Effector CD4-positive, alpha-beta T cell (primary cell): Measurements from ENCODE around the gene GAB2.

ENCODE experiments used
- DNase-seq: peaks from one replicate; pipeline ENCODE4 v3.0.0-alpha.2; 2020

GAB2 gene

GRCh38 chr11:78427615-78428265 lies 10.1 kb upstream of the GAB2 start:
- no peak for DNase-seq

DNA sequence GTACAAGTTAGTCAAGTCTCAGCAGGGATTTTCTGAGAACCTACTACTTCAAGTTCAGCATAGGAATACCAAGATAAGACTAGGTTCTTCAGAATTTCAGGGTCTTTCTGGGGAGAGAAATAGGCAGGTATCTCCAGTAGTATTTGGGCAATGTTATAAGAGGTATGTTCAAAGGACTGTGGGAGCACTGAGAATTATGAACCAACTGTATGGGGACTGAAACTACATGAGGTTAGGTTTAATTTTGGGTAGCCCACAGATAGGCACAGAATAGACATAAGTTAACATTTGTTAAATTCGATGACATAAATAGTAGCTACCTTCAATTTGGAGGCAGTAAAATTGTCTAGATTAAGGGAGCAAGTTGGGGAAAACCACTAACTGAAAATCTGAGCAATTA lies 9.2 kb upstream of the GAB2 start:
- DNase-seq = no peak

DNA sequence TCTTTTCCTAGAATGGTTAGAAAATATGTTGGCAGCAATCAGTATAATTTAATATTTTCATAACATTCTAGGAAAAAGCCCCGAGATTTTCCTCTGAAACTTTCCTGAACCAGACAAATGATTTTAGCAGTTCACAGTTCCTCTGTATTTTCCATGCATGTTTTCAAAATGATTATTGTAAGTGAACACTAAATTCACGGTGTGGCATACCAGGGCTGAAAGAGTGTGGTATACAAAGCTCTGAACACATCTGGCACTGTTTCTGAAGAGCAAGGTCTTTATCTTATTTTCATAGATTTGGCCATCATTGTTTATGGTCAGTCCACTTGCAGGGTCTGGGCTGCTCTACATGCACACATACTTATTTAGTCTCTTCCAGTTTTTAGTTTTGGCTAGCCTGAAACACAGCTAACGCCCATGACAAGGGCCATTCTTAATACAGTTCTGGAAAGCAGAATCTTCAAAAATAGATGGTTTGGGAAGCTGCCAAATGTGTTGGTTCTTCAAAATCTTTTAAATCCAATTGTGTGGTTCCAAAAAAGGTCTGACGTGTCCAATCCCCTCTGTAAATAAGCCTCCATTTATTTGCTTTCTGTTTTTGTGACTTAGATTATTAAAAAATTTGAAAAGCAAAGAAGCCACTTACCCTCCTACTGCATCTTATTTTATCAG lies 7.9 kb upstream of the GAB2 start:
- no peak for DNase-seq

- no peak for DNase-seq
These were observed 7.0 kb upstream of the GAB2 start for GRCh38 chr11:78424334-78425270.

DNA sequence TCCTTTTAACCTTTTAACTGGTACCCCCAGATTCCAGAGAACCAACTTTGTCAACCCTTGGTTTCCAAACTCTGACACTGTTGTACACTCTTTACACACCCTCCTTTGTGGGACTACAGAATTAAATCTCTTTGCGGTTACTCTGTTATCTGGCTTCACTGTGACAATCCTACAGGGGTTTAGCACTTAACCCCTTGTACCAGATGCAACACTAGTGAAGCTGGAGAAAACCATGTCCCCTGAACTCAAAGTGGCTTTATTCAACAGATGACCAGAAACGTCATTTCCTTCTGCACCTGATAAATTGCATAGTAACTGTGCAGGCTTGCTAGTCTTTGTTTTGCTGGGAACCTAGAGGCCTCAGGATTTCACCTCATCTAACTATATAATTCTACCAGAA lies 5.6 kb upstream of the GAB2 start:
- no peak for DNase-seq

DNA sequence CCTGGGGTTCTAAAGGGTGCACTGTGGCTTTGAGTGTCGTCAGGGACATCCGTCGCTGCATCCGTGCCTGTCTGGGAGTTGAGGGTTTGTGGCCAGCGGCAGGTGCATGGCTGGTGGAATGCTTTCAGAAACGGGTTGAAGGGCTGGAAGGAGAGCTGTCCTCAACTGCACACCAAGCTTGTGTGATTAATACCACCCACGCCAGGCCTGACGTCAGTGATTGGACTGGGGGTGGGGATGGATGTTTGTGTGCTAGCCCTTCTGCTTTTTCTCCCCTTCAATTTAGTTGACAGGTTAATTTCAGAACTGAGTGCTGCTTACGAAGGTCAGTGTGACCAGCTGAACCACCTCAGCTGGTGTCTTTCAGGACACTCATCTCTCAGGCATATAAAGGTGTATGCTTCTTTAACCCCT lies 3.2 kb upstream of the GAB2 start:
- no peak for DNase-seq

- peak; percentile 28 for DNase-seq
These were observed 2.7 kb upstream of the GAB2 start for GRCh38 chr11:78420255-78420764.

- no peak for DNase-seq
These were observed 1.7 kb upstream of the GAB2 start for GRCh38 chr11:78419327-78419726.

GRCh38 chr11:78418584-78419211 lies 1.1 kb upstream of the GAB2 start:
- DNase-seq = no peak

DNA sequence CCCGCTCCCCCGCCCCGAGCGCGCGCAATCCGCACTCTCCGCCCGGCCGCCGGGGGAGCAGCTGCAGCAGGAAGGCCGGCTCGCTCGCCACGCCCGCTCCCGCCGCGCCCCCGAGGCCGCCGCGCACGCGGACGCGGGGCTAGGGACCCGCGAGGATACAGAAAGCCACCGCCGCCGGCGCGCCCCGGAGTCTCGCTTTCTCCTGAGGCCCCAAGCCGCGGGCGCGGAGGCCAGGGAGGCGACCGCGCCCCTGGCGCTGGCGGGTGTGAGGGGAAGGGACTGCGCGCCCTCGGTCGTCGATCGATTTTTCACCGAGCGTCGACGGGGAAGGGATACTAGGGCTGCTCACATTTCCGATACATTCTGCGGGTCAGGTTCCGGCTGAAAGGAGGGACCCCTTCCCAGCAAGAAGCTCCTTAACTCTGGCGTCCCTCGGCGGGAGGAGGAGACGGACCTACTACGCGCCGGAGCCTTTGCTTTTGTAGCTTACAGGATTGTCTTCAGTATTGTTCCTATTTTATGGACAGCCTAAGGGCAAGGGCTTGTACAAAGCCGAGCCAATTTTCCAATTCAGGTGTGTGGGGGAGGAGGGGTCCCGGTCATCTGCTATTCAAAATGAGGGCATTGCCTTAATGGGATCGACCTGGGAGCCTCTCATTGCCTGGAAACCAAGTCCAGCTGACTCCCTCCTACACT lies 416 bp upstream of the GAB2 start:
- peak; percentile 59 for DNase-seq

GRCh38 chr11:78416285-78417174 lies 1.1 kb downstream of the GAB2 start:
- DNase-seq = peak; percentile 67

DNA sequence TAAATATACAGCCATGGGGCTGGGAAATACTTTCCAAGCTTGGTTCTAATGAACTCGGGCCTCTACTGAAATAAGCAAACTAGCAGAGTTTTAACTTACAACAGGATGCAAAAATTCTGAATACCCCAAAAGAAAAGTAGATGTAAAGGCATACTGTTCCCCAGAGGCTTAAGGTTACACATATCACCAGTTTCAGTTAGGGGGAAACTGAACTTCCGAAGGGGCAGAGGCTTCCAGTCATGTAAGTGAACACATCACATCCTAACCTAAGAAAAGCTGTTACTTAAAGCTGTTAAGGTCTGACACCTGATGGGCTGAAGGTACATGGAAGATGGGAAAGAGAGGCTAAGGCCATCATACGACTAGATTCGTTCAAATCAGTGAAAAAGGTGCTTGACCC lies 2.3 kb downstream of the GAB2 start:
- DNase-seq = no peak

DNA sequence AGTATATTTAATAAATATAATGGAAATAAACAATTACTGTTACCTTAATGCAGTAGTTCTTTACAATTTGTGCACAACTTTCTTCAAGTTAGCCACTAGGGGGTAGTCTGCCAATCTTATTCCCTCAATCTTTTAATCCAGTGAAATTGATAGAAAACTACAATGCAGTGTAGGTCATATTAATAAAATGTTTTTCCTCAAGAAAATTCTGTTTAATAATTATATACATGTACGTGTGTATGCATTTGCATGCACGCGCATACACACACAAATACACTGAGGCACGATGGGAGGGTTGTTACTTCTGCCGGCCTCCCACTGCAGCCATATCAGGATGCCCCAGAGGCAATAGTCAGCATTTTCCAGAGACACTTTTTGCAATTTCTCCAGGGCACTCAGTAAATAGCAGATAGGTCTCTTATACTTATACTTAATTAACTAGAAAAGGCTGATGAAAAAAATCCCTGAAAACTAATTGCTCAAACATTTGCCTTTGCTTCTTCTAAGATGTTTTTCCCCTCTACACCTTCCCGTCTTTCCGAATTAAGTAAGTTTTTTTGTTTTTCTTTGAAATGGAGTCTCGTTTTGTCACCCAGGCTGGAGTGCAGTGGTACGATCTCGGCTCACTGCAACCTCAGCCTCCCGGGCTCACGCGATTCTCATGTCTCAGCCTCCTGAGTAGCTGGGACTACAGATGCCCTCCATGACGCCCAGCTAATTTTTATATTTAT lies 3.1 kb downstream of the GAB2 start:
- DNase-seq = no peak

GRCh38 chr11:78408619-78409018 lies 9.0 kb downstream of the GAB2 start:
- DNase-seq = no peak

GRCh38 chr11:78406568-78407196 lies 10.9 kb downstream of the GAB2 start:
- DNase-seq = no peak

DNA sequence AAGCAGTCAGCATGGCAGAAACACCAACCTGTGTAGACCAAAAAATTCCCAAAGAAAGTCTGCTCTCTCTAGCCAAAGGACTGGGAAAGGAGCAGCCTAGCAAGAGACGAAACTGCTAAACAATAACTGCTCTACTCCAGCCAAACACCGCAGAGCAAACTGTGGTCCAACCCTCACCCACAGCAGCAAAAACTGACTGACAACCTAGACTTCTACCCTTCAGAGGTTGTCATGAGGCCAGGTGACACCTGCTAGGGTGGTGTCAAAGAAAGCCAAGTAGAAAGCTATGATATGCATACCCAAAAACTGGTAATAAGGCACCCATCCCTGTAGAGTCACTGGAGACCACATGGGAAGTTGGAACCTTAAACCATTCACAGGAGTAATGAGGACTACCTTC lies 11.8 kb downstream of the GAB2 start:
- DNase-seq = no peak

GRCh38 chr11:78403781-78404180 lies 13.8 kb downstream of the GAB2 start:
- DNase-seq = no peak

GRCh38 chr11:78402847-78403246 lies 14.8 kb downstream of the GAB2 start:
- DNase-seq = no peak

- no peak for DNase-seq
These were observed 16.9 kb downstream of the GAB2 start for GRCh38 chr11:78400702-78401101.

DNA sequence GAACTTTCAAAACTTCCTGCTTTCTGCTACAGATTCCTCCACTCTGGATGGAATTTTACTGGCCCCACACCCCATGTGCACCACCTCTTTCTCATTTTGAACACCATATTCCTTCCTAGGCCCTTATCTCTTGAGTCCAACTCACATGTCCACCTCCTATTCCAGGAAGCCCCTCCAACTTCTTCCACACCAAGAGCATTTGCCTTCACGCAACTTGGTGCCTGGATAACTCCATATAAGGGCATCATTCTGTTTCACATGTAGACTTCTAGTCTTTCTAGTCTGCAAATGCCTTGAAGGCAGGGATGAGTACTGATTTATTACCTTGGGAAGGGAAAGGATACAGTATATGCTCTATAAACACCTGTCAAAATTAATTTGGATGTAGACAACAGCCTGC lies 17.5 kb downstream of the GAB2 start:
- no peak for DNase-seq
